GM13976 (cell line): ENCODE measurements around the gene PKP3.
A peak's percentile ranks its signal among the peaks of the same experiment; 100 is the strongest.

ENCODE experiments used
- DNase-seq: peaks from one replicate; pipeline ENCODE4 v3.0.0; 2012; ENCODE audit warnings: low spot score
- CTCF ChIP-seq: IDR thresholded peaks from 2 replicates; pipeline ENCODE4 v1.5.1; 2012; ENCODE audit warnings: borderline replicate concordance, mild to moderate bottlenecking; ENCODE audit not compliant: insufficient read depth; ENCODE audit errors: extremely low read depth, missing control alignments, control extremely low read depth
- in situ Hi-C: fragments of 300-500 bp; cut with MboI; formaldehyde crosslinking; loops from one replicate; pipeline ENCODE4 v1.12.0; 2022; ENCODE audit warnings: low sequenced_read_pairs, mixed read lengths, inconsistent platforms; ENCODE audit not compliant: unreplicated experiment

PKP3 gene

GRCh38 chr11:405954-406795 lies 12.2 kb downstream of the PKP3 start:
- no peak for DNase-seq
- TF ChIP-seq CTCF, result no peak
- in situ Hi-C loops, result no loop called here

DNA sequence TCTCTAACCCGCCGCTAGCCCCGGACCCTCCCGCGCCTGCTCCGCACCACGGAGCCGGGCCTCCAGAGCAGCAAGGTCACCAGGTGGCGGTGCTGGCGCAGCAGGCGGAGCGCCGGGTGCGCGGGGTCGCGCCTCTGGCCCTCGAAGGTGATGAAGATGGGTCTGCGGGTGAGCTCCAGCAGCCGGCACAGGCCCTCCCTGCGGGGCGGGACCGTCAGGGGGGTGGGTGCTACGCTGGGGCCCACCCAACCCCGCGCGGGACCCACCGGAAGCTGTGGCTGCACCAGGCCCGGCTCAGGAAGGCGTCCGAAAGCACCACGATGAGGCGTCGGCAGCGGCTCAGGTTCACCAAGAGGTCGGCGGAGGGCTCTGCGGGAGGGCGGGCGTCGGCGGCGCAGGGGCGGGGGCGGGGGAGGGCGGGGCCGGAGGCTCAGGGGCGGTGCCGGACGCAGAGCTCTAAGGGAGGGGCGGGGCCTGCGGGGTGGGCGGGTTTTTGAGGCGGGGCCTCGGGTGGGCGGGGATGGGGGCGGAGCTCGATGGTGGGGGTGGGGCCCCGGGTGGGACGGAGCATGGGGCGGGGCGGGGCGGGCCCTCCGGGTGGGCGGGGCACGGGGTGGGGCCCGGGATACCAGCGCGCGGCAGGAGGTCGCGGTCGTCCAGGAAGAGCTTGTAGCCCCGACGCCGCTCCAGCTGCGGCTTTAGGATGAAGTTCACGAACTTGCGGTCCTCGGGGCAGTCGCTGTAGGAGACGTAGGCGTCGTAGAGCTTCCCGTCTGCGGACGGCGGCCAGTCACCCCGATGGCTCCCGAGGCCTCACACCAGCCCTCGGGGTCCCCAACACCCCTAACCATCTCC lies 13.0 kb downstream of the PKP3 start:
- in situ Hi-C loops, result no loop called here
- TF ChIP-seq CTCF, result peak; percentile 13
- peak; percentile 96 for DNase-seq

DNA sequence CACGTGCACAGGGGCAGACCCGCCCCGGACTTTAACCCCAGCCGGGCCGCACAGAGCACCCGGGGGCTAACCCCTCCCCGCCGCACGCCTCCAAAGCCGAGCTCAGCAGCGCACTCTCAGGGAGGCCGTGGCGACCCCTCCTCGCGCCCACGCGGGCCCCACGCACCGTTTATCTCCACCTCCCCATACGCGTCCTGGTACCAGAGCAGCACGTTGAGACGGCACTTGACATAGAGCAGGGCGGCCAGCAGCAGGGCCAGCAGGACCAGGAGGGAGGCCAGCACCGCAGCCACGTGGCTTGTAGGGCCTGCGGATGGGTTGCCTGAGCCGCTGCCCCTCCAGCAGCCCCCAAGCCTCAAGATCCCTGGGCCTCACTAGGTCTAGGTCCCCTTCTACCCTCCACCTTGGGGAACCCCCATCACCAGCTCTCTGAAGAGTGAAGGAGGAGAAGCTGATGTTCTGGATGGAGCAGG lies 13.7 kb downstream of the PKP3 start:
- no peak for DNase-seq
- TF ChIP-seq CTCF, result no peak
- in situ Hi-C loops, result no loop called here

DNA sequence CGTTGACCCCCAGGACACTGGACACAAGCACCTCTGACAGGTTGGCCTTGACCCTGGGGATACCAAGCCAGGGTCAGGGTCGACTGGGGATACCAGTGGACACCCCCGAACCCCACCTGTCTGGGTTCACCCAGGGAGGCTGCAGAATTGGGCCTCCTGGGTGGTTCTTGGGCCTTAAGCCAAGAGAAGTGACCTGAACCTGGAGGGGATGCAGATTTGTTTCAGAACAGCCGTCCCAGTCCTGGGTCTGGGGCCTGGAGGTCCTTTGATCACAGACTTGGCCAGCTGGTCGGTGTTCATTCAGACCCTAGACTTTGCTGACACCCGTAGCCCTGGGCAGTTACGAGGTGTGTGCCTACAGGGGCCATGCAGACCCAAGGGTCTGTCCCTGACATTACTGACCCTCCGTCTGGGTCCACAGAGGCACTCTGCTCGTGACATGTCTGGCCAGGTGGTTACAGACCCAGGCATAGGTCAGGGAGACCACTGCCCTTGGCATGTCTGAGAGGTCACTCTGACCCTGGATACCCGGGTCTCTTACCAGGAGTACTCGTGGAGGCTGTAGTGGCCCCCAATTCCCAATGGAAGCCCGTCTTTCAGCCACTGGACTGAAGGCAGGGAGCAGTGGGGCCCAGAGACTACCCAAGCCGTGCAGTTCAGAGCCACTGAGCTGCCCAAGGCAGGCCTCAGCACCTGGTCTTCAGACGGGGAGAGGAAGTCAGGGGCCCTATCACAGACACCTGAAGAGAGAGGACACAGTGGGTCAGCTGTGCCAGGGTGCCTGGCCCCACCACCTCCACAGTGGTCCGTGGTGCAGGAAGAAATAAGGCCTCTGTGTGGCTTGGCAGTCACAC lies 14.4 kb downstream of the PKP3 start:
- DNase-seq, result no peak
- no peak for TF ChIP-seq CTCF
- in situ Hi-C loops, result no loop called here

GRCh38 chr11:409008-409599 lies 15.1 kb downstream of the PKP3 start:
- DNase-seq, result no peak
- no peak for TF ChIP-seq CTCF
- in situ Hi-C loops, result no loop called here
